Neural cell (in vitro differentiated cells): Measurements from ENCODE around the gene SLC25A24. TPM values are rescaled to one million over a fixed set of nuclear protein-coding genes. Genes with fewer than 3 reads are reported as not detected.
"Not testable (repeated sequence)": the region's sequence is repeated elsewhere in the genome, so short reads cannot be mapped to it uniquely, and the experiment has no call there.

Source experiments
- H2AFZ ChIP-seq: fragments of 200-600, 300-800 bp; sonication (generic), shearing (Covaris generic); 2 replicates; pipeline ENCODE4 v1.6.0; 2014; ENCODE audit warnings: low read depth, mild to moderate bottlenecking, antibody characterized with exemption, low read length, moderate library complexity
- H3F3A ChIP-seq: fragments of 200-600 bp; shearing (Covaris generic); 2 replicates; pipeline ENCODE4 v1.6.1; 2016; ENCODE audit warnings: mild to moderate bottlenecking, moderate library complexity, mixed read lengths, antibody characterized with exemption, low read length; ENCODE audit not compliant: insufficient read depth, poor library complexity, severe bottlenecking
- H3K27ac ChIP-seq: fragments of 200-600, 300-800 bp; sonication (generic), shearing (Covaris generic); 2 replicates; pipeline ENCODE4 v1.5.1; 2014; ENCODE audit warnings: mild to moderate bottlenecking, low read length, moderate library complexity
- H3K27me3 ChIP-seq: fragments of 300-800, 200-600 bp; sonication (generic), shearing (Covaris generic); 2 replicates; pipeline ENCODE4 v1.6.0; 2014; ENCODE audit warnings: mild to moderate bottlenecking, low read depth, low read length, moderate library complexity; ENCODE audit not compliant: insufficient read depth
- H3K36me3 ChIP-seq: fragments of 300-800, 200-600 bp; sonication (generic), shearing (Covaris generic); 2 replicates; pipeline ENCODE4 v1.5.1; 2014; ENCODE audit warnings: mild to moderate bottlenecking, antibody characterized with exemption, low read length, moderate library complexity; ENCODE audit not compliant: insufficient read depth
- H3K4me2 ChIP-seq: fragments of 300-800, 200-600 bp; sonication (generic), shearing (Covaris generic); 2 replicates; pipeline ENCODE4 v1.6.0; 2014; ENCODE audit warnings: mild to moderate bottlenecking, low read length
- H3K4me3 ChIP-seq: fragments of 300-800, 200-600 bp; sonication (generic), shearing (Covaris generic); 2 replicates; pipeline ENCODE4 v1.5.1; 2014; ENCODE audit warnings: mild to moderate bottlenecking, low read length, moderate library complexity
- H3K79me2 ChIP-seq: fragments of 200-600 bp; shearing (Covaris generic); replicated peaks from 2 replicates; pipeline ENCODE4 v1.6.0; 2014; ENCODE audit warnings: mild to moderate bottlenecking, low read length, moderate library complexity; ENCODE audit not compliant: insufficient read depth
- H3K9ac ChIP-seq: fragments of 300-800, 200-600 bp; sonication (generic), shearing (Covaris generic); 2 replicates; pipeline ENCODE4 v1.6.1; 2016; ENCODE audit warnings: mild to moderate bottlenecking, low read length, mixed read lengths
- H3K9me2 ChIP-seq: fragments of 200-600 bp; shearing (Covaris generic); 2 replicates; pipeline ENCODE4 v1.6.1; 2016; ENCODE audit warnings: mild to moderate bottlenecking, low read length, mixed read lengths; ENCODE audit not compliant: insufficient read depth
- H3K9me3 ChIP-seq: fragments of 200-600, 300-800 bp; sonication (generic), shearing (Covaris generic); 2 replicates; pipeline ENCODE4 v1.6.1; 2016; ENCODE audit warnings: mild to moderate bottlenecking, mixed run types, low read length, moderate library complexity, mixed read lengths
- H4K20me1 ChIP-seq: fragments of 200-600 bp; shearing (Covaris generic); 2 replicates; pipeline ENCODE4 v1.6.1; 2016; ENCODE audit warnings: mild to moderate bottlenecking, mixed run types; ENCODE audit not compliant: insufficient read depth
- EP300 ChIP-seq: fragments of 450-650 bp; conservative IDR thresholded peaks from 2 replicates; pipeline ENCODE4 v1.6.1; 2014; ENCODE audit warnings: antibody characterized with exemption, mild to moderate bottlenecking, moderate library complexity; ENCODE audit not compliant: poor library complexity, severe bottlenecking
- EZH2 ChIP-seq: fragments of 200-600, 300-800 bp; shearing (Covaris generic), sonication (generic); IDR thresholded peaks from 2 replicates; pipeline ENCODE4 v1.6.1; 2014; ENCODE audit warnings: antibody characterized with exemption, low read length, borderline replicate concordance, mild to moderate bottlenecking; ENCODE audit not compliant: insufficient read depth, poor library complexity, severe bottlenecking
- MXI1 ChIP-seq: fragments of 450-650 bp; conservative IDR thresholded peaks from 2 replicates; pipeline ENCODE4 v1.6.1; 2014; ENCODE audit warnings: antibody characterized with exemption, mild to moderate bottlenecking; ENCODE audit not compliant: poor library complexity, severe bottlenecking
- POLR2AphosphoS5 ChIP-seq: IDR thresholded peaks from 2 replicates; pipeline ENCODE4 v1.6.1; 2012
- RAD21 ChIP-seq: fragments of 450-650 bp; conservative IDR thresholded peaks from 2 replicates; pipeline ENCODE4 v1.6.1; 2014; ENCODE audit warnings: antibody characterized with exemption, mild to moderate bottlenecking, moderate library complexity
- SMC3 ChIP-seq: fragments of 450-650 bp; conservative IDR thresholded peaks from 2 replicates; pipeline ENCODE4 v1.6.1; 2014; ENCODE audit warnings: antibody characterized with exemption, mild to moderate bottlenecking, moderate library complexity; ENCODE audit not compliant: poor library complexity
- TAF1 ChIP-seq: IDR thresholded peaks from 2 replicates; pipeline ENCODE4 v1.6.1; 2012; ENCODE audit warnings: low read depth
- polyA plus RNA-seq: library from polyadenylated mRNA; depleted of rRNA; stranded (reverse); fragments of >200 nt; gene quantifications from 2 replicates; pipeline ENCODE4 v1.2.3, GENCODE V29; 2014
- TF ChIP-seq, protein P1 (sequence below): fragments of 450-650 bp; IDR thresholded peaks from 2 replicates; pipeline ENCODE4 v1.5.1; 2014; ENCODE audit warnings: antibody characterized with exemption, mild to moderate bottlenecking, moderate library complexity; ENCODE audit not compliant: poor library complexity, severe bottlenecking
- TF ChIP-seq, protein P2 (sequence below): IDR thresholded peaks from 2 replicates; pipeline ENCODE4 v1.6.1; 2012; ENCODE audit warnings: borderline replicate concordance

Gene SLC25A24
- polyA plus RNA-seq, 1 donor from 2014 or later: 25.5 TPM

DNA sequence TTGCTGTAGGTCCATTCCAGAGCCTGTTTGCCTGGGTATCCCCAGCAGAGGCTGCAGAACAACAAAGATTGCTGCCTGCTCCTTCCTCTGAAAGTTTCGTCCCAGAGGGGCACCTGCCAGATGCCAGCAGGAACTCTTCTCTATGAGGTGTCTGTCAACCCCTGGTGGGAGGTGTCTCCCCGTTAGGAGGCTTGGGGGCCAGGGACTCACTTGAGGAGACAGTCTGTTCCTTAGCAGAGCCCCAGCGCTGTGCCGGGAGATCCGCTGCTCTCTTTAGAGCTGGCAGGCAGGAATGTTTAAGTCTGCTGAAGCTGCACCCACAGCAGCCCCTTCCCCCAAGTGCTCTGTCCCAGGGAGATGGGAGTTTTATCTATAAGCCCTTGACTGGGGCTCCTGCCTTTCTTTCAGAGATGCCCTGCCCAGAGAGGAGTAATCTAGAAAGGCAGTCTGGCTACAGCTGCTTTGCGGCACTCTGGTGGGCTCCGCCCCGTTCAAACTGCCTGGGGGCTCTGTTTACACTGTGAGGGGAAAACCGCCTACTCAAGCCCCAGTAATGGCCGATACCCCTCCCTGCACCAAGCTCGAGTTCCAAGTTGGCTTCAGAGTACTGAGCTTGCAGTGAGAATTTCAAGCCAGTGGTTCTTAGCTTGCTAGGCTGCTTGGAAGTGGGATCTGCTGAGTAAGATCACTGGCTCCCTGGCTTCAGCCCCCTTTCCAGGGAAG is 8.7 kb upstream of the SLC25A24 start:
- TF ChIP-seq SMC3 (no peak), EP300 (no peak), EZH2 (no peak), POLR2AphosphoS5 (no peak), RAD21 (no peak), TAF1 (no peak), MXI1 (no peak)
- TF ChIP-seq, protein P1, sequence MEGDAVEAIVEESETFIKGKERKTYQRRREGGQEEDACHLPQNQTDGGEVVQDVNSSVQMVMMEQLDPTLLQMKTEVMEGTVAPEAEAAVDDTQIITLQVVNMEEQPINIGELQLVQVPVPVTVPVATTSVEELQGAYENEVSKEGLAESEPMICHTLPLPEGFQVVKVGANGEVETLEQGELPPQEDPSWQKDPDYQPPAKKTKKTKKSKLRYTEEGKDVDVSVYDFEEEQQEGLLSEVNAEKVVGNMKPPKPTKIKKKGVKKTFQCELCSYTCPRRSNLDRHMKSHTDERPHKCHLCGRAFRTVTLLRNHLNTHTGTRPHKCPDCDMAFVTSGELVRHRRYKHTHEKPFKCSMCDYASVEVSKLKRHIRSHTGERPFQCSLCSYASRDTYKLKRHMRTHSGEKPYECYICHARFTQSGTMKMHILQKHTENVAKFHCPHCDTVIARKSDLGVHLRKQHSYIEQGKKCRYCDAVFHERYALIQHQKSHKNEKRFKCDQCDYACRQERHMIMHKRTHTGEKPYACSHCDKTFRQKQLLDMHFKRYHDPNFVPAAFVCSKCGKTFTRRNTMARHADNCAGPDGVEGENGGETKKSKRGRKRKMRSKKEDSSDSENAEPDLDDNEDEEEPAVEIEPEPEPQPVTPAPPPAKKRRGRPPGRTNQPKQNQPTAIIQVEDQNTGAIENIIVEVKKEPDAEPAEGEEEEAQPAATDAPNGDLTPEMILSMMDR: no peak
- TF ChIP-seq, protein P2, sequence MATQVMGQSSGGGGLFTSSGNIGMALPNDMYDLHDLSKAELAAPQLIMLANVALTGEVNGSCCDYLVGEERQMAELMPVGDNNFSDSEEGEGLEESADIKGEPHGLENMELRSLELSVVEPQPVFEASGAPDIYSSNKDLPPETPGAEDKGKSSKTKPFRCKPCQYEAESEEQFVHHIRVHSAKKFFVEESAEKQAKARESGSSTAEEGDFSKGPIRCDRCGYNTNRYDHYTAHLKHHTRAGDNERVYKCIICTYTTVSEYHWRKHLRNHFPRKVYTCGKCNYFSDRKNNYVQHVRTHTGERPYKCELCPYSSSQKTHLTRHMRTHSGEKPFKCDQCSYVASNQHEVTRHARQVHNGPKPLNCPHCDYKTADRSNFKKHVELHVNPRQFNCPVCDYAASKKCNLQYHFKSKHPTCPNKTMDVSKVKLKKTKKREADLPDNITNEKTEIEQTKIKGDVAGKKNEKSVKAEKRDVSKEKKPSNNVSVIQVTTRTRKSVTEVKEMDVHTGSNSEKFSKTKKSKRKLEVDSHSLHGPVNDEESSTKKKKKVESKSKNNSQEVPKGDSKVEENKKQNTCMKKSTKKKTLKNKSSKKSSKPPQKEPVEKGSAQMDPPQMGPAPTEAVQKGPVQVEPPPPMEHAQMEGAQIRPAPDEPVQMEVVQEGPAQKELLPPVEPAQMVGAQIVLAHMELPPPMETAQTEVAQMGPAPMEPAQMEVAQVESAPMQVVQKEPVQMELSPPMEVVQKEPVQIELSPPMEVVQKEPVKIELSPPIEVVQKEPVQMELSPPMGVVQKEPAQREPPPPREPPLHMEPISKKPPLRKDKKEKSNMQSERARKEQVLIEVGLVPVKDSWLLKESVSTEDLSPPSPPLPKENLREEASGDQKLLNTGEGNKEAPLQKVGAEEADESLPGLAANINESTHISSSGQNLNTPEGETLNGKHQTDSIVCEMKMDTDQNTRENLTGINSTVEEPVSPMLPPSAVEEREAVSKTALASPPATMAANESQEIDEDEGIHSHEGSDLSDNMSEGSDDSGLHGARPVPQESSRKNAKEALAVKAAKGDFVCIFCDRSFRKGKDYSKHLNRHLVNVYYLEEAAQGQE: no peak
- Histone ChIP-seq H3K36me3 (no peaks in the 10 kb centered on the region), H3K27ac (no peak overlapping the region), H3K9me3 (no peaks in the 10 kb centered on the region), H2AFZ (no peak overlapping the region), H4K20me1 (no peaks in the 10 kb centered on the region), H3K27me3 (no peaks in the 10 kb centered on the region), H3K4me2 (no peak overlapping the region), H3K9me2 (no peaks in the 10 kb centered on the region), H3K9ac (no peak overlapping the region), H3K4me3 (no peak overlapping the region), H3F3A (no peaks in the 10 kb centered on the region), H3K79me2 (no peaks in the 10 kb centered on the region)

DNA sequence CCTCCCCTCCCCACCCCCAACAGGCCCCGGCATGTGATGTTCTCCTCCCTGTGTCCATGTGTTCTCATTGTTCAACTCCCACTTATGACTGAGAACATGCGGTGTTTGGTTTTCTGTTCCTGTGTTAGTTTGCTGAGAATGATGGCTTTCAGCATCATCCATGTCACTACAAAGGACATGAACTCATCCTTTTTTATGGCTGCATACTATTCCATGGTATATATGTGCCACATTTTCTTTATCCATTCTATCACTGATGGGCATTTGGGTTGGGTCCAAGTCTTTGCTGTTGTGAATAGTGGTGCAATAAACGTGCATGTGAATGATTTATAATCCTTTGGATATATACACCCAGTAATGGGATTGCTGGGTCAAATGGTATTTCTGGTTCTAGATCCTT is 3.4 kb upstream of the SLC25A24 start:
- not testable (repeated sequence) for H3K4me3 ChIP-seq, H3K9me2 ChIP-seq, H3K27ac ChIP-seq, H2AFZ ChIP-seq, H3K9ac ChIP-seq, H3K9me3 ChIP-seq, H3K36me3 ChIP-seq, H3K4me2 ChIP-seq, H3F3A ChIP-seq, H3K27me3 ChIP-seq, H4K20me1 ChIP-seq
- peaks cover 13% of the 10 kb centered on the region for H3K79me2 ChIP-seq

DNA sequence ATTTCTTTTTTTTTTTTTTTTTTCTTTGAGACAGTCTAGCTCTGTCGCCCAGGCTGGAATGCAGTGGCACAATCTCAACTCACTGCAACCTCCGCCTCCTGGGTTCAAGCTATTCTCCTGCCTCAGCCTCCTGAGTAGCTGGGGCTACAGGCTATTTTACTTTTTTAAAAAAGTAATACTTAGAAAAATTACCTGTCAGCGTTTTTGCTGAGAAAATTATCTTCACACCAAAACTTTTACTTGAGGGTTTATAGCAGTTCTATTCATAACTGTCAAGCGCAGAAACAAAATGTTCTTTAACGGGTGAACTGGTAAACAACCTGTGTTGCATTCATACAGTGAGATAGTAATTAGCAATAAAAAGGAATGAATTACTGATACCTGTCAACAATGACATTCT is 1.5 kb upstream of the SLC25A24 start:
- TF ChIP-seq RAD21 (no peak), POLR2AphosphoS5 (no peak), EP300 (no peak), EZH2 (no peak), MXI1 (no peak), TAF1 (no peak), SMC3 (no peak)
- TF ChIP-seq, protein P2: no peak
- TF ChIP-seq, protein P1: no peak
- Histone ChIP-seq H3K9me3 (no peaks in the 10 kb centered on the region), H3K4me2 (no peak overlapping the region), H3F3A (peaks cover 4% of the 10 kb centered on the region), H3K27ac (no peak overlapping the region), H3K36me3 (no peaks in the 10 kb centered on the region), H3K79me2 (peaks cover 31% of the 10 kb centered on the region), H3K27me3 (no peaks in the 10 kb centered on the region), H3K4me3 (no peak overlapping the region), H3K9me2 (no peaks in the 10 kb centered on the region), H4K20me1 (no peaks in the 10 kb centered on the region), H2AFZ (no peak overlapping the region), H3K9ac (no peak overlapping the region)
